ENCODE results near the gene DPY19L1. TPM values are rescaled to one million over a fixed set of nuclear protein-coding genes. Genes with fewer than 3 reads are reported as not detected.
"Not testable (repeated sequence)": the region's sequence is repeated elsewhere in the genome, so short reads cannot be mapped to it uniquely, and the experiment has no call there.

The DPY19L1 gene
- total and polyA plus RNA-seq, 2 donors = 5.5 to 10.8 TPM

GRCh38 chr7:34984140-34984539, 53.1 kb downstream of the DPY19L1 start:
- H3K9me3 ChIP-seq (ENCODE audit: control insufficient read depth in 2 of 2, insufficient read depth in 1 of 2, low read length in 1 of 2); H3K27ac ChIP-seq (ENCODE audit: low read depth in 1 of 2, low read length in 1 of 2); H3K36me3 ChIP-seq (ENCODE audit: control insufficient read depth in 2 of 2, insufficient read depth in 2 of 2, low read length in 1 of 2); H3K4me3 ChIP-seq (ENCODE audit: low read length in 2 of 2); H3K27me3 ChIP-seq (ENCODE audit: control insufficient read depth in 2 of 2, insufficient read depth in 1 of 2, low read length in 1 of 2); H3K4me1 ChIP-seq (ENCODE audit: control insufficient read depth in 2 of 2, insufficient read depth in 2 of 2, low read length in 2 of 2); DNase-seq (ENCODE audit: low read depth in 6 of 9, low spot score in 9 of 9): not testable (repeated sequence)
- WGBS = 97% methylated on average over 4 of the region's 4 CpGs

DNA sequence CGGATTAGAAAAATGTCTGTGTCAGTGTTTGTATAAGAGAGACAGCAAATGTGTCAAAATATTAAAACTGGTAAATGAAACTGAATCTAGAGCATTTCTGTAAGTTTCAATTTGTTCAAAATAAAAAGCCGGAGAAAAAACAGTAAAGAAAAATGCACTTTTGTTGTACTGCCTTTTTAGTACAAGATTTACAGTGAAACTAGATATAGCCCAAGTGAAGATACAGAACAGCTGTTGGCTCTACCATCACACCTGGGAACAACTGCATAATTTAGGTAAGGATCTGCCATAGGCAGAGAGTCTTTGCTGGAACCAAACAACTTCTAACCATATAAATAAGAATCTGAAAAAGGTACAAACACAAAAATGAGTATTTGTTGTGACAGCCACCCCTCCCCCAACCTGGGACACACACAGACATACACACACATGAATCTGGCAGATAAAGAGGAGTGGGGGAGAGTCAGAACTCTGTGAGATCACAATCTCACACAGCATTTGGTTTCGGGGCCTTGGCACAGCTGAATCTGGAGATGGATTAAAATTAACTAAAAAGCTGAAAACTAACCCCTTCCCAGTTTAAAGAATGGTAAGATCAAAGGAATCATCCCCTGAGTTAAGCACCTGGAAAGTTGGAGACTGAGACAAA, 54.8 kb downstream of the DPY19L1 start:
- DNase-seq (ENCODE audit: low read depth in 6 of 9, low spot score in 9 of 9) = no peak
- Histone ChIP-seq H3K27ac (ENCODE audit: low read depth in 1 of 2, low read length in 1 of 2) (no peak overlapping the region), H3K4me3 (ENCODE audit: low read length in 2 of 2) (no peak overlapping the region), H3K27me3 (ENCODE audit: control insufficient read depth in 2 of 2, insufficient read depth in 1 of 2, low read length in 1 of 2) (no peaks in the 10 kb centered on the region), H3K4me1 (ENCODE audit: control insufficient read depth in 2 of 2, insufficient read depth in 2 of 2, low read length in 2 of 2) (no peaks in the 10 kb centered on the region), H3K36me3 (ENCODE audit: control insufficient read depth in 2 of 2, insufficient read depth in 2 of 2, low read length in 1 of 2) (no peaks in the 10 kb centered on the region), H3K9me3 (ENCODE audit: control insufficient read depth in 2 of 2, insufficient read depth in 1 of 2, low read length in 1 of 2) (no peaks in the 10 kb centered on the region)
- WGBS = 93% methylated on average over 3 of the region's 3 CpGs

DNA sequence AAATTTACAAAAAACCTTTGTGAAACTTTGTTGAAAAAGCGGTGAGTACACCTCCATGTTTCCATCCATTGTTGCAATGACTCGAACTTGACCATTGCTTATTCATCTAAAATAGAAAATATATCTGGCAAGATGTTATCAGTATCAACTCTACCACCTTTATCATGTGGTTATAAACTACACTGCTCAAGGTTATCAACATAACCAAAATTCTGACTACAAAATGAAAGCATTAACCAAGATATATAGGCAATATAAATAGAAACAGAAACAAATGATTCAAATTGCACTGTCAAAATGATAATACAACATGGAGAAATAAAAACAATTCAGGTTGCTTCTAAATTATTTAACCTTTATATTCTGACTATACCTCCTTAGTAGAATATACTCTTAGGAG, 58.2 kb downstream of the DPY19L1 start:
- not testable (repeated sequence) for H3K27ac ChIP-seq (ENCODE audit: low read depth in 1 of 2, low read length in 1 of 2); H3K4me1 ChIP-seq (ENCODE audit: control insufficient read depth in 2 of 2, insufficient read depth in 2 of 2, low read length in 2 of 2); DNase-seq (ENCODE audit: low read depth in 6 of 9, low spot score in 9 of 9); H3K9me3 ChIP-seq (ENCODE audit: control insufficient read depth in 2 of 2, insufficient read depth in 1 of 2, low read length in 1 of 2); H3K36me3 ChIP-seq (ENCODE audit: control insufficient read depth in 2 of 2, insufficient read depth in 2 of 2, low read length in 1 of 2); H3K27me3 ChIP-seq (ENCODE audit: control insufficient read depth in 2 of 2, insufficient read depth in 1 of 2, low read length in 1 of 2); H3K4me3 ChIP-seq (ENCODE audit: low read length in 2 of 2)
- 100% methylated on average over 2 of the region's 2 CpGs for WGBS

- no peak for DNase-seq (ENCODE audit: low read depth in 6 of 9, low spot score in 9 of 9)
- no peaks in the 10 kb centered on the region for H3K36me3 ChIP-seq (ENCODE audit: control insufficient read depth in 2 of 2, insufficient read depth in 2 of 2, low read length in 1 of 2)
- no peak overlapping the region for H3K27ac ChIP-seq (ENCODE audit: low read depth in 1 of 2, low read length in 1 of 2)
- H3K4me1 ChIP-seq (ENCODE audit: control insufficient read depth in 2 of 2, insufficient read depth in 2 of 2, low read length in 2 of 2) = no peaks in the 10 kb centered on the region
- WGBS = over 99% methylated on average over 3 of the region's 3 CpGs
- no peaks in the 10 kb centered on the region for H3K9me3 ChIP-seq (ENCODE audit: control insufficient read depth in 2 of 2, insufficient read depth in 1 of 2, low read length in 1 of 2)
- H3K27me3 ChIP-seq (ENCODE audit: control insufficient read depth in 2 of 2, insufficient read depth in 1 of 2, low read length in 1 of 2) = no peaks in the 10 kb centered on the region
- H3K4me3 ChIP-seq (ENCODE audit: low read length in 2 of 2) = no peak overlapping the region
Measured at GRCh38 chr7:34973400-34973760, 63.9 kb downstream of the DPY19L1 start.

DNA sequence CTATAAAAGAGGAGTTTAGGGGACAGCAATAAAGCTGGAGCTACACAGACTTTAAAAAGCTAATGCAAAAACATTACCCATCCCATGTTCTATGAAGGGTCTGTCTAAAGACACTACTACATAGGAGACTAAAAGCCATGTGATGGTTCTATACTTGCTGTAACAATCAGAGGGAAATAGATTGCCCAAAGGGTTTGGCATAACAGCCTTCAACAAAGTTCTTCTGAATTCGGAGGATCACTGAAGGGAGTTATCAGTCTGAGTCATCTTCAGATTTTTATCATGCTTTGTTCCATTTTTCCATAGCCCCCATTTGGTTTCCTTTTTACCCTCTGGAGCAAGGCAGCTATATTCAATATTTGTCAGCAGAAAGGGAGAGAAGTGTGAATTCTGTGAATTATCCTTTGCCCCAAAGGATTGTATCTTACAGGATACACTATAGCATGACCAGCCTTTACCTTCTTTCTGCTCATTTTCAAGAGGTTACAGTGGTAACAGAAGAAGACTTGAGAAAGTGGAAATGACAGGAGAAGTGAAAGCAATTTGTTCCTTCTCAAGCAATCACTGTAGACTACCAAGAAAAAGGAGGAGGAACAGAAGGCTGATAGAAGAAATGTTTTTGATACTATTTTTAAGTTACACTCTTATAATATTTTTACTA, 64.4 kb downstream of the DPY19L1 start:
- 93% methylated on average over 1 of the region's 1 CpG for WGBS
- not testable (repeated sequence) for H3K27me3 ChIP-seq (ENCODE audit: control insufficient read depth in 2 of 2, insufficient read depth in 1 of 2, low read length in 1 of 2); H3K9me3 ChIP-seq (ENCODE audit: control insufficient read depth in 2 of 2, insufficient read depth in 1 of 2, low read length in 1 of 2); H3K4me1 ChIP-seq (ENCODE audit: control insufficient read depth in 2 of 2, insufficient read depth in 2 of 2, low read length in 2 of 2); H3K36me3 ChIP-seq (ENCODE audit: control insufficient read depth in 2 of 2, insufficient read depth in 2 of 2, low read length in 1 of 2); H3K27ac ChIP-seq (ENCODE audit: low read depth in 1 of 2, low read length in 1 of 2); H3K4me3 ChIP-seq (ENCODE audit: low read length in 2 of 2); DNase-seq (ENCODE audit: low read depth in 6 of 9, low spot score in 9 of 9)

DNA sequence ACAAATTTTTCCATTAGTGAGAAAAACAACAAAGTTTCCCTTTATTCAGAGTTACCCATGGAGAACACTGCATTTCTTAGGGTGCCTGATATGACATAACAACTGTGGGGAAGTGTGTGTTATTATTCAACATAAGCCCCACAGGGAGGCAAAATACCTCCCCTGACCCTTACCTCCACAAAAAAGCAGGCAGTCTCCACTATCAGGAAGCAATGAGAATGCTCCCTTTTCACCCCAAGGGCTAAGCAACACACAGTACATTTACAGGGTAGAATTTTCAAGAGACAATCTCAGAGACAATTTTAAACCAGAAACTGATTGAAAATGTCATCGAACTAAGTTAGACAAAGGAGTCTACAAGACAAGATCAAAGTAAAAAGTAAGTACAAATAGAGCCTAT, 69.5 kb downstream of the DPY19L1 start:
- H3K27ac ChIP-seq (ENCODE audit: low read depth in 1 of 2, low read length in 1 of 2); H3K27me3 ChIP-seq (ENCODE audit: control insufficient read depth in 2 of 2, insufficient read depth in 1 of 2, low read length in 1 of 2); H3K4me1 ChIP-seq (ENCODE audit: control insufficient read depth in 2 of 2, insufficient read depth in 2 of 2, low read length in 2 of 2); H3K4me3 ChIP-seq (ENCODE audit: low read length in 2 of 2); H3K9me3 ChIP-seq (ENCODE audit: control insufficient read depth in 2 of 2, insufficient read depth in 1 of 2, low read length in 1 of 2); DNase-seq (ENCODE audit: low read depth in 6 of 9, low spot score in 9 of 9); H3K36me3 ChIP-seq (ENCODE audit: control insufficient read depth in 2 of 2, insufficient read depth in 2 of 2, low read length in 1 of 2): not testable (repeated sequence)
- WGBS = no CpG with 5 or more reads among the region's 1 CpG

- H3K4me1 ChIP-seq (ENCODE audit: control insufficient read depth in 2 of 2, insufficient read depth in 2 of 2, low read length in 2 of 2); H3K36me3 ChIP-seq (ENCODE audit: control insufficient read depth in 2 of 2, insufficient read depth in 2 of 2, low read length in 1 of 2); H3K27ac ChIP-seq (ENCODE audit: low read depth in 1 of 2, low read length in 1 of 2); H3K9me3 ChIP-seq (ENCODE audit: control insufficient read depth in 2 of 2, insufficient read depth in 1 of 2, low read length in 1 of 2); H3K27me3 ChIP-seq (ENCODE audit: control insufficient read depth in 2 of 2, insufficient read depth in 1 of 2, low read length in 1 of 2); H3K4me3 ChIP-seq (ENCODE audit: low read length in 2 of 2); DNase-seq (ENCODE audit: low read depth in 6 of 9, low spot score in 9 of 9): not testable (repeated sequence)
- 97% methylated on average over 3 of the region's 3 CpGs for WGBS
Measured at GRCh38 chr7:34966504-34966903, 70.8 kb downstream of the DPY19L1 start.

DNA sequence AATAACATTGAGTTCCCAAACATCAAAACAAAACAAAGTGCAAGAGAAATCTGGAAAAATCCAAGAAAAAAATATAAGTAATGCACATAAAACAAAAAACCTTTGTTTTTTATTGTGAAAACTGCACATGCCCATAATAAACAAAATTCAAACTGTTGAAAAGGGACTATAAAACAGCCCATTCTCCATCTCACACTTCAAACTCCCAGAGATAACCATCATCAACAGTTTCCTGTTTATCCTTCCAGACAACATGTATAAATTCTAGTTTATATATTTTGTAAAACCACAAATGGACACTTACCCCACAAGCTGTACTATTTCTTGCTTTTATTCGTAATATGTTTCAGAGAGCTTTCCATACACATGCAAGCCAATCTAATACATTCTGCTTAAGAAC, 79.3 kb downstream of the DPY19L1 start:
- 100% methylated on average over 1 of the region's 1 CpG for WGBS
- H3K4me3 ChIP-seq (ENCODE audit: low read length in 2 of 2) = no peak overlapping the region
- no peaks in the 10 kb centered on the region for H3K4me1 ChIP-seq (ENCODE audit: control insufficient read depth in 2 of 2, insufficient read depth in 2 of 2, low read length in 2 of 2)

DNA sequence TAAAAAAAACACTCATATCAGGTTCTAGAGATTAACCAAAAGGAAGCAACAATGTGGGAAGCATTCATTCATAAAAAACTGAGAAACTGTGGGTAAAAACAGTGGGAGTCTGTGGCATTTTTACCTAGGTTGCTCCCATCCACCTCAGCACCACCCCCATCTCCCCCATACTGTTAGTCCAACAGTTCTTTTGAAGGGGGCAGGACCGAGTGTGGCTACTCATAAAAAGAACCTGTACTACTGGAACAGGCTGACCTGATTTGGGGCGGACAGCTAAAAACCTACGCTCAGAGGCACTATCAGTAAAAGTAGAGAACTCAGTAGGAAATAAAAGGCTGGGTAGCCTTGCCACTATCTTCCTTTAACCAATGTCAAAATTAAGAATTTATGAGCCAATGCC, 84.5 kb downstream of the DPY19L1 start:
- DNase-seq (ENCODE audit: low read depth in 6 of 9, low spot score in 9 of 9) = no peak
- Histone ChIP-seq H3K27ac (ENCODE audit: low read depth in 1 of 2, low read length in 1 of 2) (no peak overlapping the region), H3K4me1 (ENCODE audit: control insufficient read depth in 2 of 2, insufficient read depth in 2 of 2, low read length in 2 of 2) (no peaks in the 10 kb centered on the region), H3K27me3 (ENCODE audit: control insufficient read depth in 2 of 2, insufficient read depth in 1 of 2, low read length in 1 of 2) (no peaks in the 10 kb centered on the region), H3K9me3 (ENCODE audit: control insufficient read depth in 2 of 2, insufficient read depth in 1 of 2, low read length in 1 of 2) (no peaks in the 10 kb centered on the region), H3K4me3 (ENCODE audit: low read length in 2 of 2) (no peak overlapping the region), H3K36me3 (ENCODE audit: control insufficient read depth in 2 of 2, insufficient read depth in 2 of 2, low read length in 1 of 2) (no peaks in the 10 kb centered on the region)
- 97% methylated on average over 3 of the region's 3 CpGs for WGBS

More for the DNA sequence above, 79.3 kb downstream of the DPY19L1 start:
- no peaks in the 10 kb centered on the region for H3K36me3 ChIP-seq (ENCODE audit: control insufficient read depth in 2 of 2, insufficient read depth in 2 of 2, low read length in 1 of 2)
- H3K27me3 ChIP-seq (ENCODE audit: control insufficient read depth in 2 of 2, insufficient read depth in 1 of 2, low read length in 1 of 2) = no peaks in the 10 kb centered on the region
- no peak for DNase-seq (ENCODE audit: low read depth in 6 of 9, low spot score in 9 of 9)
- no peak overlapping the region for H3K27ac ChIP-seq (ENCODE audit: low read depth in 1 of 2, low read length in 1 of 2)
- H3K9me3 ChIP-seq (ENCODE audit: control insufficient read depth in 2 of 2, insufficient read depth in 1 of 2, low read length in 1 of 2) = no peaks in the 10 kb centered on the region
